Stimulated activated CD8-positive, alpha-beta memory T cell treated with anti-CD3 and anti-CD28 coated beads, Interleukin-7, amount 100 ng/mL, for 24 hours (primary cell): ENCODE data around the gene STXBP1.
"Not testable (repeated sequence)": the region's sequence is repeated elsewhere in the genome, so short reads cannot be mapped to it uniquely, and the experiment has no call there.

Source experiments
- DNase-seq: peaks from one replicate; pipeline ENCODE4 v3.0.0-alpha.2; 2020; ENCODE audit warnings: low read depth

The STXBP1 gene

DNA sequence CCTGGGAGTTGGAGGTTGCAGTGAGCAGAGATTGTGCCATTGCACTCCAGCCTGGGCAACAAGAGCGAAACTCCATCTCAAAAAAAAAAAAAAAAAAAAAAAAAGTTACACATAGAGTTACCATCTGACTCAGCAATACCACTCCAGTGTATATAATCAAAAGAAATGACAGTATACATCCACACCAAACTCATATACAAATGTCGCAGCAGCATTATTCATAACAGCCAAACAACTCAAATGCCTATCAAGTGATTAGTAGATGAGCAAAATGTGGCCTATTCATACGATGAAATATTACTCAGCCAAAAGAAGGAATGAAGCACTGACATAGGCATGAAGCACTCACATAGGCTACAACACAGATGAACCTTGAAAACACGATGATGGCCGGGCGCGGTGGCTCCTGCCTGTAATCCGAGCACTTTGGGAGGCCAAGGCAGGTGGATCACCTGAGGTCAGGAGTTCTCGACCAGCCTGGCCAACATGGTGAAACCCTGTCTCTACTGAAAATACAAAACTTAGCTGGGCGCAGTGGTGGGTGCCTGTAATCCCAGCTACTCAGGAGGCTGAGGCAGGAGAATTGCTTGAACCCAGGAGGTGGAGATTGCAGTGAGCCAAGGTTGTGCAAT is 9.4 kb downstream of the STXBP1 start:
- DNase-seq = not testable (repeated sequence)

DNA sequence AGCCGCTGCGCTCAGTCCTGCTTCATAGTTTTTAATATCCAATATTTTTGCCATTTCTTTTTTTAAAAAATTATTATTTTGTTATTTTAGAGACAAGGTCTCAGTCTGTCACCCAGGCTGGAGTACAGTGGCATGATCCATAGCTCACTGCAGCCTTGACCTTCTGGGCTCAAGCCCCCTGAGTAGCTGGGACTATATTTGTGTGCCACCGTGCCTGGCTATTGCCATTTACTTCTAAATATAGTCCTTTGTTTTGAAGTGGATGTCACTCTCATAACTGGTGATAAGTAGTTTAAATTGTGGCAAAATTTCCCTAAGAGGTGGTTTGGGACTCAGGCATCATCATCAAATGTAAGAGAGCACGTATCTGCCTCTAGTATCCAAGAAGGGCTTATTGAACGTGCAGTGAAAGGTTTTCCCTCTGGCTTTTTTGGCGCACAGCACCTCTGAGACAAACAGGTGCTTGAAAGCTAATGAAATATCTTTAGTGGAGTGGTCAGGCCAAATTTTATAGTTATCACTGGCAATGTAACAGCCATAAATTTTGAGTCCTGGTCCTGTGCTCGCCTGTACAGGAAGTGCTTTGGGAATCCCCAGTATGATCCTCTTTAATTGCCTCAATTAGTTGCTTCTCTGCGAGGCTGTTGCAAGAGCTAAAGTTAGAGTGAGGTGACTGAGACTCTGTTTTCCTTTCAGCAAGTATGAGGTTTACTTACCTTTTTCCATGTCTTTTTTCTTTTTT is 14.8 kb downstream of the STXBP1 start:
- no peak for DNase-seq

DNA sequence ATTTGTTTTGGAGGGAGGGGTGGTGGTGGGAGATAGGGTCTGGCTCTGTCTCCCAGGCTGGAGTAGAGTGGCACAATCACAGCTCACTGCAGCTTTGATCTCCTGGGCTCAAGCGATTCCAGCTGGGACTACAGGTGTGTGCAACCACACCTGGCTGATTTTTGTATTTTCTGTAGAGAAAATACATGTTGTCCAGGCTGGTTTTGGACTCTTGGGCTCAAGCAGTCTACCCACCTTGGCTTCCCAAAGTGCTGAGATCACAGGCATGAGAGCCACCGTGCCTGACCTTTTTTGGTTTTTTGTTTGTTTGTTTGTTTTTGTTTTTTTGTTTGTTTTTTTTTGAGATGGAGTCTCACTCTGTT is 15.4 kb downstream of the STXBP1 start:
- DNase-seq = no peak

DNA sequence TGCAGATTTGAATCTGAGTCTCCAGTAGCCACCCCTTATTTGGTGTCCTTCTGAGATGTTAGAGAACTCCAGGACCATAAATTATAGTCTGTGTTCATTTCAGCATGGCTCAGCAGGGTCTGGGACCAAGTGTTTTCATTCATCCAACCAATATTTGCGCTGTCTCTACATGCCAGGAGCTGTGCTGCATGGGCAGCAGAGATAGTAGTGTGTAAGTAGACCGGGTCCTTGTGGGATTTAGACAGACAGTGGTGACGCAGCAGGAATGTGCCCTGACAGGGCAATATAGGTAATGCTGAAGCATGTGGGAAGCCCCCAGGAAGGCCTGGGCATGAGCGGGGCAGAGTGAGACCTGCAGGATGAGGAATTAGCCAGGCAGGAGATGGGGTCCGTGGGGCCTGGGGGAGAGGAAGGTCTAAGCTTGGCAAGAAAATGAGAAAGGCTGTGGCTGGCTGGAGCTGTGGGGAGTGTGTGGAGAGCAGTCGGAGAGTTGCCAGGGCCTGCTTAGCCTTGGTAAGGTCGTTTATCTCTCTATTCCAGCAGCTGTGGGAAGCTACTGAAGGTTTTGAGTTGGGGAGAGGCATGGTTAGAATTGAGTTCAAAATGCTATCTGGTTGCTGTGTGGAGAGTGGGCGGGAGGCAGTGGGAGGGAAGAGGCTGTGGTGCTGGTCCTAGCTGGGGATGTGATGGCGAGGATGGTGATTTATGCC is 16.8 kb downstream of the STXBP1 start:
- DNase-seq = no peak

DNA sequence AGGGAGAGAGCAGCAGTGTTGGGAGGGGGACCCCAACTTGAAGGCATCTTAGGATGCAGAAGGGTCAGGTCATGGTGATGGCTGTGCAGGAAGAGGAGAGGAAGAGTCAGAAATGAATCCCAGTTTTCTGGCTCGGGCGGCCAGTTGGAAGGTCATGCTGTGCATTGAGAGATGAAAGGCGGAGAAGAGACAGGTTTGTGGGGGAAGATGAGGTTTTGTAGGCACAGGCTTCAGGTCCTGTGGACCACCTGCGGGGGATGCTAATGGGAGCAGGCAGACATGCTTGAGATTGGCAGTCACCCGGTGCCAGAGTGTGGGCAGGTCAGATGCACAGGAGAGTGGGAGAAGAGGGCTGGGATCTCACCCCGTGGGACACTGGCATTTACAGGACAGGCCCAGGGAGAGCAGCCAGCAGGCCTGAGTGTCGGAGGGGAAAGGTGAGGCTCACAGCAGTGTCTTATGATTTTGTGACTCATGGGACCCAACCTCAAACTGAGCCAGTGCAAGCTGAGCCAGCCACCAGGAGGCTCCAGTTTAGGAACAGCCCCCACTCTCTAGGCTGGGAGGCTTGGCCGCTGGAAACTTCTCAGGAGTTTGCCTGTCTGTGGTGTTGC is 17.5 kb downstream of the STXBP1 start:
- no peak for DNase-seq

DNA sequence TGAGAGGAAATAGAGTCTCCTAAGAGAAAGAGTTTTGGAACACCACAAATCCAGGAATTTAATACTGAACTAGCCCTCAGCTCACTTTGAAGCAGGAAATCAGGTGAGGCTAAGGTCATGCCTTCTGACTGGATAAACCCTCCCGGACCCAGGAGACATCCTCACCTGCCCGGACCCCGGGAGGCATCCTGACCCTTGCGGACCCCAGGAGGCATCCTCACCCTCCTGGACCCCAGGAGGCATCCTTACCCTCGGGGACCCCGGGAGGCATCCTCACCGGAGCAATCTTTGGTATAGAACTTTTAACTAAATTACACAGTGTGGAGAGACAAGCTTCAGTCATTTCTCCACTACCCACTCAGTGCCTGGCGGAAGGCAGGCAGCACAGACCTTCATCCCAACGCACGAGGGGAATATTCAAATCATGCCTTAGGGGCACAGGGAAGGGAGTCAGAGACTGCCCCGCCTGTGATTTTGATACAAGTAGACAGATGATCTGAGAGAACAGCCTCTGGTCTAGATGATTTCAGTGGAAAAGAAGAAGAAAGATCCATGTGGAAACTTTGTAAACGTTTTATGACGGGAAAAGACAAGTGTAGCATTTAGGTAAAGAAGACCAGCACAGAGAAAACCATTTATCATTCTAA is 21.3 kb downstream of the STXBP1 start:
- DNase-seq = no peak

DNA sequence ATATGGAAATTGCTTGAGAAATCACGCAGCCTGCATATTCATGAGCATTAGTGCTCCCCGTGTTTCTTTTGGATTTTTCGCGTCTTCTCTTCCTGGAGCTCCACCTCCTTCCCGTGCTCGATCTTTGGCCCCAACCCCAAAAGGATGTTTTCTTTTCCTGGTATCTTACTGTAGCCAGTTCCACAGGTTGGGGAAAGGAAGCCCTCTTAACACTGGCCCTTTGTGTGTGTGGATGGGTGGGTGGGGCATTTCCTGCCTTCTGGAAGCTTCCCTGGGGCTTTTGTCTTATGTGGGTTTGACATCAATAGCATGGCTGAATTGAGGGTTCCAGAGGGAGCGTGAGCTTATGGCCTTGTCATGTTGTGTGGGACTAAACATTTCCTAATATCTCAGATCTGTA is 21.9 kb downstream of the STXBP1 start:
- DNase-seq = no peak

DNA sequence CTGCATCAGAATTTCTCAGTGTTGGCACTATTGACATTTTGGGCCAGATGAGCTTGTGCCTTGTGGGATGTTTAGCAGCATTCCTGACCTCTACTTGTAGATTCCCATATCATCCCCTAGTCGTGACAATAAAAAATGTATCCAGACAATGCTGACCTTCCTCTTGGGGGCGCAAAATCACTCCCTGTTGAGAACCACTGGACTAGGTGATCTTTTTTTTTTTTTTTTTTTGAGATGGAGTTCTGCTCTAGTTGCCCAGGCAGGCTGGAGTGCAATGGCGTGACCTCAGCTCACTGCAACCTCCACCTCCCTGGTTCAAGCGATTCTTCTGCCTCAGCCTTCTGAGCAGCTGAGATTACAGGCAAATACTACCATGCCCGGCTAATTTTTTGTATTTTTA is 22.6 kb downstream of the STXBP1 start:
- DNase-seq = no peak

DNA sequence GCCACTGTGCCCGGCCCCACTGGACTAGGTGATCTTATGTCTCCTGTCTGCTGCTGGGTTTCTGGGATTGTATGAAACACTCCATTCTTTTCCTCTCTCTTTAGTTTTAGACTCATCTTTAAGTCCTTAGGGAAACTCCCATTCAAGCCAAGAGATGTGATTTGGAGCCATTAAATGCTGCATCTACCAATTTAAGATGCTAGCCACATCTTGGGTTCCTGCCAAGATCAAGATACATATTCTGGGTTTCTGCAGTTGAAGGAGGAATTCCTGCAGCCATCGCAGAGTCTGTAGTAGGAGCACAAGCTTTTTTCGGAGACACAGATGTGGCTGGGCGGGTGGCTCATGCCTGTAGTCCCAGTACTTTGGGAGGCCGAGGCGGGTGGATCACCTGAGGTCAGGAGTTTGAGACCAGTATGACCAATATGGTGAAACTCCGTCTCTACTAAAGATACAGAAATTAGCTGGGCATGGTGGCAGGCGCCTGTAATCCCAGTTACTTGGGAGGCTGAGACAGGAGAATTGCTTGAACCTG is 23.2 kb downstream of the STXBP1 start:
- DNase-seq = no peak

DNA sequence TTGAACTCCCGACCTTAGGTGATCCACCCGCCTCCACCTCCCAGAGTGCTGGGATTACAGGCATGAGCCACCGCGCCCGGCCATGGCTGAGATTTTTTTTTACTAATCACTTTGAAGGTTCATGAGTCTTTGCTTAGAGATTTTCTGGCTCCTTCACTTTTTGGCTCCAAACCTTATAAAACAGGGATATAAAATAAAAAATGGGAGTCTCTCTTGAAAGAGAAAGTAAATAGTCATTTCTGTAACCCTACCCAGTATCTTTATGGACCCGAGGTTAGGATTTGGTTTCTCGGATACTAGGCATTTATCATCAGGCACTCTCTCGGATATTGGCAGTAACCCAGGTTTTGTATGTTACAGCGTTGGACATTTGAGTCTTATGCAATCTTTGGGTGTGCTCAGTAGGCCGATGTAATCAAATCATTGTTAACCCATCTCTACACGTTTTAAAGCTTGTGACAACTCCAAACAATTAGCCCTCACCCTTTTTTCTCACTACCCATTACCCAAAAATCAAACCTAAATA is 25.3 kb downstream of the STXBP1 start:
- DNase-seq = no peak

DNA sequence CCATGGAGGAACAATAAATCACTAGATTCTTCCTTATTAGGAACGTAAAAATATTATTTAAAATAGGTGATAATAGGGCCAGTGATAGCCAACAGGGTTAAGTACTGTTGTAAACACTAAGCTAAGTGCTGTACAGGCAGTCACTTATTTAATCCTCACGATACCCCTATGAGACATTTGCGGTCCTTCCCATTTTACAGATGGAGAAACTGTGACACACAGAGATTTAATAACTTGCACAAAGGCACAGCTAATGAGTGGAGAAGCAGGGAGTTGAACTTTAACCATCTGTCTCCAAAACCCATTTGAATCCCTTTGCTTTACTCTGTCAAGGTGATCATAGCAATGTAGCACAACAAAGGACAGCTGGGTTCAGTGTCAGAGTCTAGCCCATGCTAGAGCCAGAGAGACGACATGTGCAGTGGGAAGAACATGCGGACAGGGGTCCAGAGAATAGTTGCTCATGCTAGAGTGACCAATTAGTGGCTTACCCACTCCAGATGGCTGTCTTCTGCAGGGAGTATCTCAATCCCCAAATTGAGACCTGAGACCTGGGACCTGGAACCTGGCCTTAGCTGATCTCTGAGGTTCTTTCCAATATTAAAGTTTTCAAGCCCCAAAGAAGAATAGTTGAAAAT is 28.9 kb downstream of the STXBP1 start:
- no peak for DNase-seq

DNA sequence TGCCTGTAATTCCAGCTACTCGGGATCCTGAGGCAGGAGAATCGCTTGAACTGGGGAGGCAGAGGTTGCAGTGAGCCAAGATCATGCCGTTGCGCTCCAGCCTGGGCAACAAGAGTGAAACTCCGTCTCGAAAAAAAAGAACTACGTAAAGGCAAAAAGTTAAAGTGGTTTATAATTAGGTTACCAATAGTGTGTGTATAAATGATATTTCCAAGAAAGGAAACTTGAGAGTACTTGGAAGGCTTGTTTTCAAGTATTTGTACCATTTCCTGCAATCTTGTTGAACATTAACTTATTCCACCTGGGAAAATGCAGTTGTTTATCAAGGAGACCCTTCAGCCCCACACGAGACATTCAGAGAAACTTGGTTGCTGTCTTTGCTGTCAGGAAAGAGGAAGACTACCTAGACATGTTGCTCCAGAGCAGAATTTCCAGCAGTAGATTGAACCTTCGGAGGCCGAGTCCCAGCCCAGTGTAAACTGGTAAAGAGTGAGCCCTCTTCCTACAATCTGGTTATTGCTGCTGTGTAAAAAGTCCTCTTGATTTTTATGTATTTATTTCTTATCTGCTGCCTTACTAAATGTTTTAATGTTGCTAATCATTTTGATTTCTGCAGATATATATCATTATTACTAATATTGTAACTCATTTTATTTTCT is 30.1 kb downstream of the STXBP1 start:
- no peak for DNase-seq

DNA sequence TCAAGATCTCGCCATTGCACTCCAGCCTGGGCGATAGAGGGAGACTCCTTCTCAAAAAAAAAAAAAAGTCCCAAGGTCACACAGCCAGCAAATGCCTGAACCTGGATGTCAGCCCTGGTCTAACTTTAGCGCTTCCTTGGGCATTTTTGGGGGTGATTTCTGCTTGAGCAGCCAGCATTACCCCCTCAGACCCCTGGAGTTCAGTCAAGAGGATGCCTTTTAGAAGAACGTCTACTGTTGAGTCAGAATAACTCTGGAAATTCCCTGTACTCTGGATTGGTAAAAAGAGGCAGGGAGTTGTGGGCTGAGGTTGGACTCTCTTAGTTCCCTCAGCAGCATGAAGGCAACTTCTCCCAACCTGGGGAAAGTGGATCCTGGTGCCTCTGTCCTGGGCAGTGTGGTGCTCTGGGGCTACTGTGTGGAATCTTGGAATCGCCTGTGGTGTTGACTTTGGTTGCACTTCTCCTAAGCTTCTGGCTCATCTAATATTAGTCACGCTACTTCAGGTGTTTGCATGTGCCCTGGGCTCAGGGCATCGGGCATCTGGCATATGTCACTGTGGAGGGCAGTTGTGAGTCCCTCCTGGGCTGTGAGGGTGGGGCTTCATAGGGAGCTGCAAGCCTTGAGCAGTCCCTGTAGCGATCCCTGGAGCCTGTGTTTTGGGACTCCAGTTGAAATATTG is 32.2 kb downstream of the STXBP1 start:
- no peak for DNase-seq

DNA sequence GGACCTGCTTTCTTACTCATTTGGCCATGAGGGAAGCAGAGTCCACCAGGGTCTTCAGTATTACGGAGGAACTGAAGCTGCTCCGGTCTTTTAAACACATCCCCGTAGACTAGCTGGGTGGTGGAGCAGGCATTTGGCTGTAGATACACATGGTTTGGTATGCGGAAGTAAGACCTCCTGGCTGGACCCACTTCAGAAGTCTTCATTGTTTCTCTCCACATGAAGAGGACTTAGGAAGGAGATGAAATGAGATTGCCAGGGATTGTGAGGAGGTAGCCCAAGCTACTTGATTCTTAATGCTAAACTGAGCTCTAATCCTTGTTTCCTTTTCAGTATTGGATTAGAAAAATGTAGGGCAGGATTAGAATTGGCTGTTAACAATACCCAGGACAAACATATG is 32.9 kb downstream of the STXBP1 start:
- DNase-seq = no peak

DNA sequence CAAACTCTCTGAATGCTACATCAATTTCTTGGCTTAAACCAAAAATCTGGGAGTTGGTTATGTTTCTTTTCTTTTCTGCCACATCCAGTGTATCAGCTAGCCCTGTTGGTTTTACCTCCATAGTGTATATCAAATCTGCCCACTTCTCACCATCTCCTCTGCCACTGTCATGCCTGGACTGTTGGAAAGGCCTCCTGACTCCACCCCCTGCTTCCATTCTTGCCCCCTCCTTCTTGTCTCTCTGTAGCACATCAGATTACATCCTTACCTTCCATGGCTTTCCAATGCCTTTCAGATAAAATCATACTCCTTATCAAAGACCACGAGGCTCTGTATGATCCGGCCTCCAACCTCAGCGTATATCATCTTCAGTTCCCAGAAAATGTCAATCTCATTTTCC is 35.4 kb downstream of the STXBP1 start:
- no peak for DNase-seq

DNA sequence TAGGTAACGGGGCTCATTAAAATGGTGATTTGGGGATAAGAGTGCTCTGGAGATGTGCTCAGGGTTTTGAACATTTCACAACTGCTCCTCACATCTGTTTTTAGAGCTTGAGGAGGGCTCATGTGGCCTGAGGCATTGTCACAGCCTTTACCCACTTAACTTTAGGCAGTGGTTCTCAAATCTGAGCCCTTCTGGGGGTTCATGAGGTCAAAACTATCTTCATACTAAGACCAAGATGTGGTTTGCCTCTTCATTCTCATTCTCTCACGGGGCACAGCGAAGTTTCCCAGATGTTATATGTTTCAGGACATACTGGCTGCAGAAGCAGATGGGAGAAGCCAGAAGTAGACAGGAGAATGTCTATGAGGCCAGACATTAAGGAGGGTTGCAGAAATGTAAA is 38.4 kb downstream of the STXBP1 start:
- no peak for DNase-seq

DNA sequence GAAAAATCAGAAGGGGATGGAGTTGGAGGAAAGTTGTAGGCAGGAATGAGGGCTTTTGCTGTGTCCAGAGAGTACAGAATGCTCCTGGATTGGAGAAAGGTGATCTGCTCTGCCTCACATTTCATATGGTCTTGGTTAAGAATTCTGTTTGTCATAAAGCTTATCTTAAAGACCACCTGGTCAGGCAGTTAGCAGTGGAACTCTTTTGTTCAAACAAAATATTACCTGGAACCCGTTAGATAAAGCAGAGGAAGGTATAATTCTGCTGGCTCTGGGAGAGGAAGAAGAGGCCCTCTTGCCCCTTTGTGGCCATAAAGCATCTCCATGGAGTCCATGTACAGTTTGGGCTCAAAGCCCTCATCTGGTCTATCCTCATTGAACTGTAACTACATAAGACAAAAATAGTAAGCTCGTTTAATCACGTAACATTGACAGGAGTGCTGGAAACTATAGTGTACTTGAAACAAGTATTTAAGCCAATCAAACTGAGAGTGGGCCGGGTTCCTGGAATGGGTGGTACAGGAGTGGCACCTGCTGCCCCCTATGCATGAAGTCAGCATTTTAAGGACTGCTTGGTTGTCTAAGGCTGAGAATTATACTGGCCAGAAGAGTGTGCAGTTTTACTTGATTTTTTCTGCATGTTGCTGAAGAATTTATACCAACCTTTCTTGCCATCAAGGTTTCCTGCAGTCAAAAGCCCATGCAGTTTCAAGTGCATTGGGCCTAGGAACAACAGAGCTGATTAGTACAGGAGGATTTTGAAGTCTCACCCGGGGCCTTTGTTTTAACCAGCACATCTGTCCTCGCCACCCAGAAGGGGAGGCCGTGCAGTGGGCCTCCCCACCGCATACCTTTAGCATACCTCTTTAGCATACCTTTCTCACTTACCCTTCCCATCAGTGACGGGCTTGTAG is 39.9 kb downstream of the STXBP1 start:
- DNase-seq = no peak

DNA sequence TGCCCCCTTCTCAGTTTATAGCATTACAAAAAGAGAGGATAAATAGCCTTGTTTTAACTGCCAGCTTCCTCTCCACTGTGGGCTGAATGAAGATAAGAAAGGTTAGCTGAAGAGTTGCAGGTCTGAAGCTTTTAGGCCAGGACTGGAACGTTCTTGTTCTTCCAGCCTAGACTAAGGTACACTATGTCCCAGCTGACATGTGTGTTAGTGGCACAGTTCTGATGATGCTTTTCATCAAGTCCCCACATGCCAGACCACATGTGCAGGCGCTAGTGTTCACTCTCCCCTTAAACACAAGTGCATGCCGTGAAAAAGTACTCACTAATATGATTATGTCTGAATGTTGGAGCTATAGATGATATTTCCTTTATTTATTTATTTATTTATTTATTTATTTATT is 40.7 kb downstream of the STXBP1 start:
- DNase-seq = no peak

DNA sequence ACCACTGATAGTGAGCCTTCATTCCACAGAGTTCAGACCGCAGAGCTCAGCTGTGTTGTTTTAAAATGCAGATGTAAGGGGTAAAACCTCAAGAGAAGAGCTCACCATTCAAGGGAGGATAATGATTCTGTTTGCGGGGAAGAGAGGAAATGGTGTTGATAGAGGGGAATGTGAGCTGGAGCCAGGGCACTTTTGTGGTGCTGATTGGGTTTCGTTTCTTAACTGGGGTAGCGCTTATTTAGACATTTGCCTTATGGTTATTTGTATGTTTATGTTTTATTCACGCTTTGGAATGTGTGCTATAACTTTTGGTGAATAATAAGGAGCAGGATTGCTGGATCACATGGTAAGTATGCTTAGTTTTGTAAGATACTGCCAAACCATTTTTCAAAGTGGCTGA is 42.5 kb downstream of the STXBP1 start:
- no peak for DNase-seq
